Measurements from ENCODE around the gene ARID1B. TPM values are rescaled to one million over a fixed set of nuclear protein-coding genes. Genes with fewer than 3 reads are reported as not detected.

ARID1B gene
- total RNA-seq, 4 donors from 2014 or later = 157 to 315 (median 206) TPM

DNA sequence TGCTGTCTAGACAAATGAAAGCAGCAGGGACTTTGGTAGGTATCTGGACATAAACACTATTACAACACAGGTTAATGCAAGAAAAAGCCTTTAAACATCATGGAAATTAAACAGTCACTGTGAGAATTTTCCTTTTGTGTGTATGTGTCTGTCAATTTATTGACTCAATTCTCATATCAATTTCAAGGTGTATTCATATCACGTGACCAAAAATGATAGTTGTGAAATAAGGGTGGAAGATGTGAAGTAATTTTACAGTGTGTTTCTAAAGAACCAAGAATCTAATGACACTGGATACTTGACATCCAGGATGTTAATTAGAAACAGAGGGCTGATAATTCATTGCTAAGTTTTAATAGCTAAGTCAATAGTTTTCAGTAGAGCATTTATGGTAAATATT lies 302.1 kb downstream of the ARID1B start:
- no peaks in the 10 kb centered on the region for H3K36me3 ChIP-seq
- no peak overlapping the region for H3K27ac ChIP-seq
- H3K4me3 ChIP-seq (replicated peaks in 1 of 3) = no peak overlapping the region
- H3K4me1 ChIP-seq = peaks cover 12 to 20% of the 10 kb centered on the region in 2 donors
- H3K27me3 ChIP-seq = no peaks in the 10 kb centered on the region
- no peaks in the 10 kb centered on the region for H3K9me3 ChIP-seq
- TF ChIP-seq, protein P1, sequence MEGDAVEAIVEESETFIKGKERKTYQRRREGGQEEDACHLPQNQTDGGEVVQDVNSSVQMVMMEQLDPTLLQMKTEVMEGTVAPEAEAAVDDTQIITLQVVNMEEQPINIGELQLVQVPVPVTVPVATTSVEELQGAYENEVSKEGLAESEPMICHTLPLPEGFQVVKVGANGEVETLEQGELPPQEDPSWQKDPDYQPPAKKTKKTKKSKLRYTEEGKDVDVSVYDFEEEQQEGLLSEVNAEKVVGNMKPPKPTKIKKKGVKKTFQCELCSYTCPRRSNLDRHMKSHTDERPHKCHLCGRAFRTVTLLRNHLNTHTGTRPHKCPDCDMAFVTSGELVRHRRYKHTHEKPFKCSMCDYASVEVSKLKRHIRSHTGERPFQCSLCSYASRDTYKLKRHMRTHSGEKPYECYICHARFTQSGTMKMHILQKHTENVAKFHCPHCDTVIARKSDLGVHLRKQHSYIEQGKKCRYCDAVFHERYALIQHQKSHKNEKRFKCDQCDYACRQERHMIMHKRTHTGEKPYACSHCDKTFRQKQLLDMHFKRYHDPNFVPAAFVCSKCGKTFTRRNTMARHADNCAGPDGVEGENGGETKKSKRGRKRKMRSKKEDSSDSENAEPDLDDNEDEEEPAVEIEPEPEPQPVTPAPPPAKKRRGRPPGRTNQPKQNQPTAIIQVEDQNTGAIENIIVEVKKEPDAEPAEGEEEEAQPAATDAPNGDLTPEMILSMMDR (IDR thresholded peaks at IDR 0.05) = no peak
- TF ChIP-seq POLR2A (IDR thresholded peaks at IDR 0.05) = no peak
- intact Hi-C loops (cut with DNase I) = no loop called here
- WGBS, 2 donors = 90 to 91% methylated on average over 1 of the region's 1 CpG
- DNase-seq = no peak

DNA sequence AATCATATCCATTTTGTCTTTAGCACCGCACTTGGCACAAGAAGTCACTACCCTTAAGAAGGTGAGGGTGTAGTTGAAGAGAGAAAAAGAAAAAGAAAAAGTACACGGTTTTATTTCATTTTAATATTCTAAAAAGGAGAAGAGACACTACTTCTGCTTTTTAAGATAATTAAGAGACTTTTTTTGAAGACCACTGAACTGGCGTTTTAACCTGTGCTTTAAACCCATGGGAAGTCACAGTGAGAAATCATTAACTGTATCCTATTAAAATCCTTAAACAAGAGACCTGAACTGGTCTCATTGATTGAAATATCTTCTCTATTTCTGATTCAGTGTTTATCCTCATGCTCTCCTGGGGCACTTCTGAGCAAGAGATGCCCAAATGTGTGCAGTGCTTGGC lies 302.6 kb downstream of the ARID1B start:
- H3K4me1 ChIP-seq = peaks cover 12 to 20% of the 10 kb centered on the region in 2 donors
- no peak overlapping the region for H3K4me3 ChIP-seq (replicated peaks in 1 of 3)
- no peaks in the 10 kb centered on the region for H3K9me3 ChIP-seq
- 87 to 88% methylated on average over 3 of the region's 3 CpGs for WGBS, 2 donors
- H3K27ac ChIP-seq = no peak overlapping the region
- H3K36me3 ChIP-seq = no peaks in the 10 kb centered on the region
- TF ChIP-seq, protein P1 (IDR thresholded peaks at IDR 0.05) = no peak
- TF ChIP-seq POLR2A (IDR thresholded peaks at IDR 0.05) = no peak
- DNase-seq = no peak
- H3K27me3 ChIP-seq = no peaks in the 10 kb centered on the region
- intact Hi-C loops (cut with DNase I) = no loop called here

DNA sequence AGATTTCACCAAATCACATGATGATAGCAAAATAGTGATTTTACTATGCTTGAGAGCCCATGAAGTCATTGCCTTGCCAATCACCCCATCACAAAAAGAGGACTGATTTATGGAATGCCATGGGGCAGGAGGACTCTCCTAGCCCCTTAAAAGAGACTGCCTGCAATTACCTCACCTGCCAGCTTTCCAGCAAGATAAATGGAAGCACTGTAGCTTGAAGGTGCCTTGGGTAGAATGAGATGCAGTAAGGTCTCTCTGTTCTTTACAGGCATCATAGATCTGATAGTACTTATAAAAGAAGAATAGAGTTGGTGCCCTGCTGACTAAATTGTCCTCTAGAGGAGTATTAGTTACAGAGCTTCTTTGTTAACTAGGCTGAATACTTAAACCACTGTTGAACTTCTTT lies 303.8 kb downstream of the ARID1B start:
- intact Hi-C loops (cut with DNase I) = no loop called here
- Histone ChIP-seq H3K9me3 (no peaks in the 10 kb centered on the region), H3K36me3 (peaks cover 0 to 5% of the 10 kb centered on the region in 2 donors), H3K27me3 (no peaks in the 10 kb centered on the region), H3K27ac (no peak overlapping the region), H3K4me1 (peaks cover 12 to 15% of the 10 kb centered on the region in 2 donors), H3K4me3 (replicated peaks in 1 of 3) (no peak overlapping the region)
- TF ChIP-seq, protein P1 (IDR thresholded peaks at IDR 0.05) = no peak
- no peak for TF ChIP-seq POLR2A (IDR thresholded peaks at IDR 0.05)
- no peak for DNase-seq

DNA sequence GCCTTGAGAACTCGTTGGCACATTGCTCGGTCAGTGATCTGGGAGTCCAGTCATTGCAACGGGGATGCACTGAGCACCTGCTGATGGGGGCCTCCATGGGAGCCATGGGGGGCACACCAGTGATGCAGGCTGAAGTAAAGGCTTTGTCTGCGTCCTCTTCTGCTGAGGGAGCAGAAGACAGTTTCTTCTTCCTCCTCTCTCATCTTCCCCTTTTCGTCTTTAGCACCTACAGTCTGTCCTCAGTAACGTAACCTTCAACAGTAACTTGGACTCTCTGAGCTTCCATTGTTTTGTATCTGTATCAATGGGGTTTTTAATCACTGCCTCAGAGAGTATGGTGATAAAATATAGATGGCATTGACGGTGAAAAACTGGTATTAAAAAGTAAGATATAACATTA lies 306.2 kb downstream of the ARID1B start:
- intact Hi-C loops (cut with DNase I) = no loop called here
- DNase-seq = no peak
- H3K4me3 ChIP-seq (replicated peaks in 1 of 3) = no peak overlapping the region
- WGBS, 2 donors = 79 to 81% methylated on average over 7 of the region's 7 CpGs
- H3K36me3 ChIP-seq = peaks cover 0 to 5% of the 10 kb centered on the region in 2 donors
- TF ChIP-seq POLR2A (IDR thresholded peaks at IDR 0.05) = no peak
- TF ChIP-seq, protein P1 (IDR thresholded peaks at IDR 0.05) = no peak
- no peaks in the 10 kb centered on the region for H3K27me3 ChIP-seq
- H3K9me3 ChIP-seq = no peaks in the 10 kb centered on the region
- peaks cover 1 to 7% of the 10 kb centered on the region in 2 donors for H3K4me1 ChIP-seq
- no peak overlapping the region for H3K27ac ChIP-seq

DNA sequence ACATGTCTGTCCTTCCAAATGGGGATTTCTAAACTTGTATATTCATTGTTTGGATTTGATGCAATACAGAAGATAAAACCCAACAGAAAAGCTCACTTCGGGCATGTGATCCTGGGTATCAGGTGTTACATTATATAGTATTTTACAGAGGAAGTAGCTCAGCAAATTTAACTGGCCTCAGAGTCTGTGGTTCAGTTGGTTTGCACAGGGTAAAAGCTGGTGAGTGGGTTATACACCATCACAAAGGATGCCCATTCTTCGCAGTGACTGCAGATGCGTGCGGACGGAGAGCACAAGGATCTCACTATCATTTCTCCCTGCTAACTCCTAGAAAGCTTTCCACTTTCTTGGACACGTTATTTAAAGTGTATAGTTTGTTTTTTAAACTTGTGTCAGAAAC lies 309.5 kb downstream of the ARID1B start:
- H3K27ac ChIP-seq = no peak overlapping the region
- WGBS, 2 donors = 95 to 99% methylated on average over 6 of the region's 6 CpGs
- TF ChIP-seq, protein P1 (IDR thresholded peaks at IDR 0.05) = no peak
- no peak for TF ChIP-seq POLR2A (IDR thresholded peaks at IDR 0.05)
- no peaks in the 10 kb centered on the region for H3K4me1 ChIP-seq
- no peaks in the 10 kb centered on the region for H3K27me3 ChIP-seq
- H3K9me3 ChIP-seq = no peaks in the 10 kb centered on the region
- H3K4me3 ChIP-seq (replicated peaks in 1 of 3) = no peak overlapping the region
- H3K36me3 ChIP-seq = peaks cover 0 to 5% of the 10 kb centered on the region in 2 donors
- intact Hi-C loops (cut with DNase I) = no loop called here
- no peak for DNase-seq
